GM19043 (cell line): ENCODE measurements around the gene GALNT5.

Source experiments
- ATAC-seq: cut with Tn5 transposase; IDR thresholded peaks from one replicate; pipeline ENCODE4 v1.9.1; 2021; ENCODE audit warnings: low read depth; ENCODE audit not compliant: unreplicated experiment

Gene GALNT5

DNA sequence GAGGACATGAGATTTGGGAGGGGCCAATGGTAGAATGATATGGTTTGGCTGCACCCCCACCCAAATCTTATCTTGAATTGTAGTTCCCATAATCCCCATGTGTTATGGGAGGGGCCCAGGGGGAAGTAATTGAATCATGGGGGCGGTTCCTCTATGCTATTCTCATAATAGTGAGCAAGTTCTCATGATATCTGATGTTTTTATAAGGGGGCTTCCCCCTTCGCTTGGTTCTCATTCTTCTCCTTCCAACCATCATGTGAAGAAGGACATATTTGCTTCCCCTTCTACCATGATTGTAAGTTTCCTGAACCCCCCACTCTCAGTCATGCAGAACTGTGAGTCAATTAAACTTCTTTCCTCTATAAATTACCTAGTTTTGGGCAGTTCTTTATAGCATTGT lies 105.1 kb downstream of the GALNT5 start:
- ATAC-seq, result no peak

DNA sequence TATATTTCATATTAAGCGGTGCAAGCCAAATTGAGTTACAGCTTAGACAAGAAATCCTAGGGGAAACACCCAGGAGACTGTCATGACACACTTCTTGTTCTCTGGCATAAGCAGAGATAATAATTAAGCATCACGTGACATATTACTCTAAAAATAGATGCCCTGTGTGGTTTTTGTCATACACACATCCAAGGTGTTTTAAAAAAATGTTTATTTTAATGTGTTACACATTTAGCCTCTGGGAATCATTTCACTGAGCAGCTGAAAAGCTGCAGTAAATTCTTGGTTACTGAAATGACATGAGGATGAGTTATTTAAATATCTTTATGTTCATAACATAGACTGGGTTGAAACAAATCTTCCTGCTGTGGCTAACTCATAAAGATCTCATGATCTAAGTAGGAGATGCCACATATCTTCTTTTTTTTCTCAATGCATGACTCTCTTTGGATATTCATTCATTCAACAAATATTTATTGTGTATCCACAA lies 106.2 kb downstream of the GALNT5 start:
- peak; percentile 44 for ATAC-seq
